ENCODE data around the gene HTRA1. TPM values are rescaled to one million over a fixed set of nuclear protein-coding genes. Genes with fewer than 3 reads are reported as not detected.

Gene HTRA1
- total and polyA plus RNA-seq, 10 of the 15 experiments (the other 5 are each of a cell fraction or from before 2014, with no cell fraction given), result 0.13 TPM; not detected in 9

DNA sequence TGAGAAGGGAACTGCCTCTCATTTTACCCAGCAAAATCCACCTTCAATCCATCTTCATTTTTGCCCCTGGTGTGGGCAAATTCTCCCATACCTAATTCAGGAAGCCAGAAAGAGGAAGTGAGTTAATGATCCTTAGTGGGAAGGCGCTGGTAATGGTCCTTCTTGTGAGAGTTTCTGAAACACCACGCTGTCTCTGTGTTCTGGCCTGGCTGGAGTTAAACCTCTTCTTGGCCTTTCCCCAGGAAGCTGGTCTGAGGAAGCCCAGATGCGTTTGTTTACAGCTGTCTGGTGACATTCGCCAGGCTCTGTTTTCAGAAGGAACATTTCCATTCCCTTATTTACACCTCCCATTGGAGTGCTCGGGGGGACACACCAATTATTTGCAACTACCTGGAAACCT, 24.3 kb downstream of the HTRA1 start:
- ATAC-seq (no peak), DNase-seq (ENCODE audit: low read depth, low spot score) (no peak), FAIRE-seq (no peak)
- in situ Hi-C loops (cut with MboI), result no loop called here
- Histone ChIP-seq H3K79me2 (ENCODE audit: control insufficient read depth, insufficient read depth, low read length) (no peaks in the 10 kb centered on the region), H3K4me3 (no peak overlapping the region), H4K20me1 (ENCODE audit: control insufficient read depth, insufficient read depth) (no peaks in the 10 kb centered on the region), H3K4me1 (ENCODE audit: control insufficient read depth, insufficient read depth, low read length) (no peaks in the 10 kb centered on the region), H2AFZ (ENCODE audit: control insufficient read depth, low read depth, low read length) (no peak overlapping the region), H3K4me2 (ENCODE audit: control insufficient read depth, insufficient read depth) (no peak overlapping the region), H3K9ac (ENCODE audit: control insufficient read depth, insufficient read depth, low read length) (no peak overlapping the region), H3K27me3 (replicated peaks in 1 of 2; ENCODE audit: control insufficient read depth in 2 of 2, insufficient read depth in 2 of 2, low read length in 1 of 2) (no peaks in the 10 kb centered on the region; a peak in 2 of 4 replicates), H3K27ac (ENCODE audit: control insufficient read depth, insufficient read depth) (no peak overlapping the region), H3K9me3 (replicated peaks; ENCODE audit: control insufficient read depth, insufficient read depth, low read length) (no peaks in the 10 kb centered on the region), H3K36me3 (ENCODE audit: control insufficient read depth in 2 of 2, insufficient read depth in 2 of 2, low read length in 1 of 2) (no peaks in the 10 kb centered on the region)
- BruUV-seq (replicated peaks), result no TSS peak
- intact Hi-C loops (cut with micrococcal nuclease; ENCODE audit: unreplicated experiment), result no loop called here
- ChIA-PET CTCF (interaction anchor here (1.2 kb wide), 1 partner anchor 15 kb away, joined by 3 read pairs; no protein-coding TSS in a partner anchor), RAD21 (ENCODE audit: unreplicated experiment) (no interaction called here), POLR2A (no interaction called here), SMC1A (ENCODE audit: uncharacterized antibody, unreplicated experiment) (no interaction called here)
- TF ChIP-seq SPI1 (IDR thresholded peaks at IDR 0.05; ENCODE audit: borderline replicate concordance, insufficient read depth, low read depth, low read length) (peak; percentile 42; the same call in 1 of the 2 replicates), SREBF2 (IDR thresholded peaks at IDR 0.05; ENCODE audit: low read length) (no peak)
- 1% methylated on average over 5 of the region's 5 CpGs for WGBS (ENCODE audit: insufficient coverage, insufficient replicate concordance, low lambda C conversion rate, missing lambda C conversion rate)

DNA sequence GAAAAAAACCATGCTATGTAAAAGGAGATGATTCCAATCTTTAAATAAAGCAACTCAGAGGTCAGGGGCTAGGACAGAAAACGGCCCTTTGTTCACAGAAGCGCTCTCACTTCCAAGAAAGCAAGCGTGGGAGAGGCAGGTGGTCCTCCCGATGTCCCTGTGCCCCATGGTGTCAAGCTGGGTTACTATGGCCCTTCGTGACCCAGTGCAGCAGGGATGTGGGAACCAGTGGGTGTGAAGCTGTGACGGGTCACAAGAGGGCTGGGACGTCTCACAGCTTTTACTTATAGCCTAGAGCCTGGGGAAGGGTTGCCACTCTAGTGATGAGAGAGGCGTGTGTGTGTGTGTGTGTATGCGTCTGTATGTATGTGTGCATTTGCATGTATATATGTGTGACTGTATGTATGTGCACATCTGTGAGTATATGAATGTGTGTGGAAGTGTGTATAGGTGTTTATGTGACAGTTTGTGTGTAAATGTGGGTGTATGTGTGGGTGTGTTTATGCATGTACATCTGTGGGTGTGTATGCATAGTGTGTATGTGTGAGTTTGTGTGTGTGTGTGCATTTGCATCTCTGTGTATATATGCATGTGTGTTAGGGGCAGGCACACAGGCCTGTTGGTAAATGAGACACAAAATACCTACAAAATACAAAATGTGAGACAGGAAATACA, 25.2 kb downstream of the HTRA1 start:
- BruUV-seq (replicated peaks), result no TSS peak
- Histone ChIP-seq H3K4me1 (ENCODE audit: control insufficient read depth, insufficient read depth, low read length) (no peaks in the 10 kb centered on the region), H3K4me2 (ENCODE audit: control insufficient read depth, insufficient read depth) (no peak overlapping the region), H3K9me3 (replicated peaks; ENCODE audit: control insufficient read depth, insufficient read depth, low read length) (no peaks in the 10 kb centered on the region), H4K20me1 (ENCODE audit: control insufficient read depth, insufficient read depth) (no peaks in the 10 kb centered on the region), H3K9ac (ENCODE audit: control insufficient read depth, insufficient read depth, low read length) (no peak overlapping the region), H2AFZ (ENCODE audit: control insufficient read depth, low read depth, low read length) (no peak overlapping the region), H3K27ac (ENCODE audit: control insufficient read depth, insufficient read depth) (no peak overlapping the region), H3K36me3 (ENCODE audit: control insufficient read depth in 2 of 2, insufficient read depth in 2 of 2, low read length in 1 of 2) (no peaks in the 10 kb centered on the region), H3K79me2 (ENCODE audit: control insufficient read depth, insufficient read depth, low read length) (no peaks in the 10 kb centered on the region), H3K4me3 (no peak overlapping the region), H3K27me3 (replicated peaks in 1 of 2; ENCODE audit: control insufficient read depth in 2 of 2, insufficient read depth in 2 of 2, low read length in 1 of 2) (no peaks in the 10 kb centered on the region; a peak in 3 of 4 replicates)
- in situ Hi-C loops (cut with MboI) (no loop called here), intact Hi-C loops (cut with micrococcal nuclease; ENCODE audit: unreplicated experiment) (no loop called here)
- SMC1A ChIA-PET (ENCODE audit: uncharacterized antibody, unreplicated experiment), result no interaction called here
- CTCF ChIA-PET, result interaction anchor here (1.2 kb wide), 1 partner anchor 16 kb away, joined by 3 read pairs; no protein-coding TSS in a partner anchor
- FAIRE-seq, result no peak
- ATAC-seq, result no peak
- POLR2A ChIA-PET, result no interaction called here
- 10% methylated on average over 9 of the region's 9 CpGs for WGBS (ENCODE audit: insufficient coverage, insufficient replicate concordance, low lambda C conversion rate, missing lambda C conversion rate)
- no peak for DNase-seq (ENCODE audit: low read depth, low spot score)
- RAD21 ChIA-PET (ENCODE audit: unreplicated experiment), result no interaction called here
- TF ChIP-seq SMC3 (IDR thresholded peaks at IDR 0.05; ENCODE audit: borderline replicate concordance, low read length), result no peak
- TF ChIP-seq NFYB (IDR thresholded peaks at IDR 0.05; ENCODE audit: insufficient read depth, low read depth, low read length), result no peak
- TF ChIP-seq EZH2 (IDR thresholded peaks at IDR 0.05; ENCODE audit: borderline replicate concordance, control insufficient read depth, low read depth, low read length), result no peak
- TF ChIP-seq SPI1 (IDR thresholded peaks at IDR 0.05; ENCODE audit: borderline replicate concordance, insufficient read depth, low read depth, low read length), result no peak
- TF ChIP-seq CHD2 (IDR thresholded peaks at IDR 0.05; ENCODE audit: borderline replicate concordance, low read depth, low read length), result no peak
- TF ChIP-seq, protein P1, sequence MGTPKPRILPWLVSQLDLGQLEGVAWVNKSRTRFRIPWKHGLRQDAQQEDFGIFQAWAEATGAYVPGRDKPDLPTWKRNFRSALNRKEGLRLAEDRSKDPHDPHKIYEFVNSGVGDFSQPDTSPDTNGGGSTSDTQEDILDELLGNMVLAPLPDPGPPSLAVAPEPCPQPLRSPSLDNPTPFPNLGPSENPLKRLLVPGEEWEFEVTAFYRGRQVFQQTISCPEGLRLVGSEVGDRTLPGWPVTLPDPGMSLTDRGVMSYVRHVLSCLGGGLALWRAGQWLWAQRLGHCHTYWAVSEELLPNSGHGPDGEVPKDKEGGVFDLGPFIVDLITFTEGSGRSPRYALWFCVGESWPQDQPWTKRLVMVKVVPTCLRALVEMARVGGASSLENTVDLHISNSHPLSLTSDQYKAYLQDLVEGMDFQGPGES (IDR thresholded peaks at IDR 0.05), result no peak
- TF ChIP-seq SRF (IDR thresholded peaks at IDR 0.05; ENCODE audit: low read depth in 2 of 2, low read length in 2 of 2), result no peak
- no peak for TF ChIP-seq TBL1XR1 (IDR thresholded peaks at IDR 0.05; ENCODE audit: low read depth, low read length)
- no peak for TF ChIP-seq TAF1 (IDR thresholded peaks at IDR 0.05; ENCODE audit: borderline replicate concordance, low read depth, low read length)
- TF ChIP-seq, protein P2, sequence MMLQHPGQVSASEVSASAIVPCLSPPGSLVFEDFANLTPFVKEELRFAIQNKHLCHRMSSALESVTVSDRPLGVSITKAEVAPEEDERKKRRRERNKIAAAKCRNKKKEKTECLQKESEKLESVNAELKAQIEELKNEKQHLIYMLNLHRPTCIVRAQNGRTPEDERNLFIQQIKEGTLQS (IDR thresholded peaks at IDR 0.05; ENCODE audit: borderline replicate concordance, extremely low read depth, low read depth, low read length), result no peak
- no peak for TF ChIP-seq RAD51 (IDR thresholded peaks at IDR 0.05)
- TF ChIP-seq CREB1 (IDR thresholded peaks at IDR 0.05; ENCODE audit: low read depth), result no peak

Measured in GM12878 (cell line).